GM23338 (cell line): Measurements from ENCODE around the gene ATP9A. TPM values are rescaled to one million over a fixed set of nuclear protein-coding genes. Genes with fewer than 3 reads are reported as not detected.

Experiments used
- ATAC-seq: fragments of 200-7000 bp; cut with Tn5 transposase; 3 replicates; pipeline ENCODE4 v1.9.1; 2020
- DNase-seq: peaks from one replicate; pipeline ENCODE4 v3.0.0-alpha.2; 2015; ENCODE audit warnings: low spot score
- H2AFZ ChIP-seq: fragments of 200-600 bp; sonication (generic); 2 replicates; pipeline ENCODE4 v1.8.0; 2016; ENCODE audit warnings: antibody characterized with exemption, mild to moderate bottlenecking, moderate library complexity
- H3F3A ChIP-seq: fragments of 200-600 bp; sonication (generic); replicated peaks from 2 replicates; pipeline ENCODE4 v1.8.0; 2017; ENCODE audit warnings: antibody characterized with exemption, mixed run types, low read depth
- H3K27ac ChIP-seq: fragments of 200-600 bp; sonication (generic); 2 replicates; pipeline ENCODE4 v1.6.1; 2016; ENCODE audit warnings: low read depth
- H3K27me3 ChIP-seq: fragments of 200-600 bp; sonication (generic); 2 replicates; pipeline ENCODE4 v1.8.0; 2016; ENCODE audit warnings: mild to moderate bottlenecking, mixed run types, moderate library complexity; ENCODE audit not compliant: insufficient read depth
- H3K36me3 ChIP-seq: fragments of 200-600 bp; sonication (generic); 2 replicates; pipeline ENCODE4 v1.8.0; 2016; ENCODE audit warnings: mild to moderate bottlenecking; ENCODE audit not compliant: insufficient read depth
- H3K4me1 ChIP-seq: fragments of 200-600 bp; sonication (generic); 2 replicates; pipeline ENCODE4 v1.8.0; 2016; ENCODE audit warnings: mild to moderate bottlenecking, moderate library complexity; ENCODE audit not compliant: insufficient read depth
- H3K4me2 ChIP-seq: fragments of 200-600 bp; sonication (generic); 2 replicates; pipeline ENCODE4 v1.7.1; 2017; ENCODE audit warnings: mixed run types
- H3K4me3 ChIP-seq: fragments of 200-600 bp; sonication (generic); 2 replicates; pipeline ENCODE4 v1.6.1; 2016; ENCODE audit warnings: mixed run types
- H3K79me2 ChIP-seq: fragments of 200-600 bp; sonication (generic); replicated peaks from 2 replicates; pipeline ENCODE4 v1.8.0; 2017; ENCODE audit warnings: mild to moderate bottlenecking; ENCODE audit not compliant: insufficient read depth
- H3K9me2 ChIP-seq: fragments of 200-600 bp; sonication (generic); 2 replicates; pipeline ENCODE4 v1.8.0; 2017; ENCODE audit not compliant: insufficient read depth
- H4K20me1 ChIP-seq: fragments of 200-600 bp; sonication (generic); replicated peaks from 2 replicates; pipeline ENCODE4 v1.8.0; 2017; ENCODE audit warnings: mild to moderate bottlenecking; ENCODE audit not compliant: insufficient read depth
- H3K27ac Mint-ChIP-seq: 2 replicates; pipeline ENCODE4 v1.8.0; 2020; ENCODE audit warnings: inconsistent platforms, mild to moderate bottlenecking, moderate library complexity, mixed read lengths
- H3K27me3 Mint-ChIP-seq: 3 replicates; pipeline ENCODE4 v1.8.0; 2022; ENCODE audit warnings: low read depth, mild to moderate bottlenecking, moderate library complexity, mixed read lengths, inconsistent platforms; ENCODE audit not compliant: insufficient read depth, poor library complexity
- H3K36me3 Mint-ChIP-seq: 3 replicates; pipeline ENCODE4 v1.8.0; 2021; ENCODE audit warnings: low read depth, mild to moderate bottlenecking, inconsistent platforms, moderate library complexity, mixed read lengths
- H3K4me1 Mint-ChIP-seq: 3 replicates; pipeline ENCODE4 v1.8.0; 2020; ENCODE audit warnings: mild to moderate bottlenecking, inconsistent platforms, mixed read lengths
- H3K4me3 Mint-ChIP-seq: 3 replicates; pipeline ENCODE4 v1.8.0; 2021; ENCODE audit warnings: moderate library complexity, mild to moderate bottlenecking, inconsistent platforms, mixed read lengths
- H3K9me3 Mint-ChIP-seq: 3 replicates; pipeline ENCODE4 v1.8.0; 2020; ENCODE audit warnings: moderate library complexity, mild to moderate bottlenecking, inconsistent platforms, mixed read lengths
- CTCF ChIP-seq, 2 experiments: fragments of 200-600 bp in 1 of 2; sonication (generic) in 1 of 2; conservative IDR thresholded peaks; 2 replicates each; pipeline versions ENCODE4 v1.5.1 to v1.6.1; 2016 to 2017; ENCODE audit warnings: antibody characterized with exemption in 2 of 2, low read depth in 2 of 2, mild to moderate bottlenecking in 2 of 2, moderate library complexity in 1 of 2
- ETS1 ChIP-seq: IDR thresholded peaks from 2 replicates; pipeline ENCODE4 v1.6.1; 2016; ENCODE audit warnings: antibody characterized with exemption
- EZH2 ChIP-seq: fragments of 200-600 bp; sonication (generic); IDR thresholded peaks from one replicate; pipeline ENCODE4 v1.8.0; 2017; ENCODE audit warnings: antibody characterized with exemption, mild to moderate bottlenecking, low read depth; ENCODE audit not compliant: unreplicated experiment
- EZH2phosphoT487 ChIP-seq: fragments of 200-600 bp; sonication (generic); IDR thresholded peaks from one replicate; pipeline ENCODE4 v1.8.1; 2018; ENCODE audit warnings: antibody characterized with exemption; ENCODE audit not compliant: unreplicated experiment
- NANOG ChIP-seq: IDR thresholded peaks from 2 replicates; pipeline ENCODE4 v1.6.1; 2016; ENCODE audit warnings: antibody characterized with exemption, borderline replicate concordance
- ZNF462 ChIP-seq: fragments of 250-450 bp; sonication (Bioruptor Pico); IDR thresholded peaks from 2 replicates; pipeline ENCODE4 v1.5.0; 2020; ENCODE audit warnings: mild to moderate bottlenecking, moderate library complexity
- polyA plus RNA-seq: library from polyadenylated mRNA; unstranded; fragments of >200 nt; fragmentation: Nextera tagmentation; extraction: Ambion mirVana; gene quantifications from 2 replicates; pipeline ENCODE4 v1.2.1, GENCODE V29; 2016
- total RNA-seq: library from RNA; depleted of rRNA; stranded (reverse); fragments of >200 nt; shearing (Covaris generic); gene quantifications from 2 replicates; pipeline ENCODE4 v1.2.3, GENCODE V29; 2014

Gene ATP9A
- total and polyA plus RNA-seq, 2 experiments from 2014 or later, result 0.94 to 5.9 TPM

GRCh38 chr20:51595744-51596143, 172.4 kb downstream of the ATP9A start (continued):
- no peak for TF ChIP-seq CTCF (conservative IDR thresholded peaks at IDR 0.05; ENCODE audit: low read depth in 2 of 2)
- no peak for TF ChIP-seq NANOG
- TF ChIP-seq ETS1, result no peak
- TF ChIP-seq EZH2phosphoT487, result no peak
- TF ChIP-seq EZH2, result no peak

- H3K36me3 Mint-ChIP-seq, result no peaks in the 10 kb centered on the region
- Histone ChIP-seq H4K20me1 (no peaks in the 10 kb centered on the region), H3K36me3 (no peaks in the 10 kb centered on the region), H3K79me2 (no peaks in the 10 kb centered on the region), H3K4me1 (peaks cover 25% of the 10 kb centered on the region), H3K9me2 (no peaks in the 10 kb centered on the region), H3F3A (no peaks in the 10 kb centered on the region), H3K4me3 (no peak overlapping the region), H3K27me3 (no peaks in the 10 kb centered on the region), H2AFZ (no peak overlapping the region), H3K27ac (no peak overlapping the region), H3K4me2 (no peak overlapping the region)
- H3K9me3 Mint-ChIP-seq, result no peaks in the 10 kb centered on the region
- no peak overlapping the region for H3K4me3 Mint-ChIP-seq
- DNase-seq (peak; percentile 93), ATAC-seq (peak; percentile 95)
- peaks cover 40% of the 10 kb centered on the region for H3K4me1 Mint-ChIP-seq
- H3K27me3 Mint-ChIP-seq, result peaks cover 4% of the 10 kb centered on the region
- H3K27ac Mint-ChIP-seq, result no peak overlapping the region
- TF ChIP-seq ETS1 (peak; percentile 68), CTCF (conservative IDR thresholded peaks at IDR 0.05; ENCODE audit: low read depth in 2 of 2) (peak; percentile 79 to 93), ZNF462 (no peak)
These were observed 173.1 kb downstream of the ATP9A start for GRCh38 chr20:51595058-51595532.
